Measurements from ENCODE around the gene INSR.
"Not testable (repeated sequence)": the region's sequence is repeated elsewhere in the genome, so short reads cannot be mapped to it uniquely, and the experiment has no call there.

Gene INSR

DNA sequence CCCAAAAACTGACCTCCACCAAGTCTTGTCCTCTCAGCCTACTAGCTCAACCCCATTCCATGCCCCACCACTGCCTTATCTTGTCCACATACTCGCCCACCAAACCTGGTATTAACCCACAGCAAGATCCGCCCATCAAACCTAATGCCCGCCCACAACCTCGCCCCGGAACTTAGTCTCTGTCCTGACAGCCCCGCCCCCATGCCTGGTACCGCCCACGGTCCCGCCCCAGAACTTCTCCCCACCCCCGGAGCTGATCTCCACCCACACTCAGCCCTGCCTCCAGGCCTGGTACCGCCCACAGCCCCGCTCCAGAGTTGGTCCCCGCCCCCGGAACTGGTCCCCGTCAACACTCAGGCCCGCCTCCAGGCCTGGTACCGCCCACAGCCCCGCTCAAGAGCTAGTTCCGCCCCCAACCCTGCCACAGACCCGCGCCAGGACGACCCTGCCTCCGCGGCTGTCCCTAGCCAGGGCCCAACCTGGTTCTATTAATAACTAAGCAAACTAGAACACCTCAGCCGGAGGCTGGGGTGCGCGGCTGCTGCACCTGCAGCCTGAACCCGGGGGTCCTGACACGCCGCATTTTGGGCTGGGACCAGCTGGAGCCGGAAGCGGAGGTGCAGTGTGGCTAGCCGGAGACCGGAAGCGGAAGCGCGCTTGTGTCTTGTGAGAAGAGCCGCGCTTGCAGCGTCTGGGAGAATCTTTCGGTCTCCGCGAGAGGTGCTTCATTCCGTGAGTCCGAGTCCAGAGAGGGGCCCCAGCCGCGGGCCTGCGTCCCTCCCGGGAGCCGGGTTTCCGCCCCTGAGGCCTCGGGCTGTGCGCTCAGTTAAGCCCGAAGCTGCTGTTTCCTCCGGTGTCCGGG, 224.9 kb downstream of the INSR start, which contains the start of gene ZNF557:
TSS of gene ZNF557 (plus strand) at position 662 of the 862 bp plus-strand sequence. CDS start 5,372 bp downstream, outside the sequence.
- H3K27ac ChIP-seq (ENCODE audit: low read depth, low read length), result peak within 1 kb of the TSS; percentile 79
- H3K9ac ChIP-seq (ENCODE audit: low read length), result peak within 1 kb of the TSS; percentile 83
- H3K4me1 ChIP-seq (ENCODE audit: control insufficient read depth, insufficient read depth, low read length), result peaks cover 5% of the 10 kb centered on the region
- peaks cover 11% of the 10 kb centered on the region for H3K36me3 ChIP-seq (ENCODE audit: control insufficient read depth, insufficient read depth, low read length)
- peak within 1 kb of the TSS; percentile 87 for H3K4me3 ChIP-seq (ENCODE audit: low read length)
- H3K27me3 ChIP-seq (ENCODE audit: control insufficient read depth, insufficient read depth, low read length), result no peaks in the 10 kb centered on the region

DNA sequence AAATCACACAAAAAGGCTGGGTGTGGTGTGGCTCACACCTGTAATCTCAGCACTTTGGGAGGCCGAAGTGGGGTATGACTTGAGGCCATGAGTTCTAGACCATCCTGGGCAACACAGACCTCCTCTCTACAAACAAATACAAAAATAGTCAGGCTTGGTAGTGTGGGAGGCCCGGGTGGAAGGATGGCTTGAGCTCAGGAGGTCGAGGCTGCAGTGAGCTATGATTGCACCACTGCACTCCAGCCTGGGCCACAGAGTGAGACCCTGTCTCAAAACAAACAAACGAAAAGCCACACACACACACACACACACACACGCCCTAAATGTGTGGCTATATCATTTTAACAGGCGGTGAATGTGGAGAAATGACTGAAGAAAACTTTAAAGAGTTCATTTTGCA, 225.6 kb downstream of the INSR start:
- Histone ChIP-seq H3K4me1 (ENCODE audit: control insufficient read depth, insufficient read depth, low read length) (peaks cover 5% of the 10 kb centered on the region), H3K4me3 (ENCODE audit: low read length) (no peak overlapping the region), H3K27ac (ENCODE audit: low read depth, low read length) (no peak overlapping the region), H3K36me3 (ENCODE audit: control insufficient read depth, insufficient read depth, low read length) (peaks cover 10% of the 10 kb centered on the region), H3K9ac (ENCODE audit: low read length) (no peak overlapping the region), H3K27me3 (ENCODE audit: control insufficient read depth, insufficient read depth, low read length) (no peaks in the 10 kb centered on the region)

DNA sequence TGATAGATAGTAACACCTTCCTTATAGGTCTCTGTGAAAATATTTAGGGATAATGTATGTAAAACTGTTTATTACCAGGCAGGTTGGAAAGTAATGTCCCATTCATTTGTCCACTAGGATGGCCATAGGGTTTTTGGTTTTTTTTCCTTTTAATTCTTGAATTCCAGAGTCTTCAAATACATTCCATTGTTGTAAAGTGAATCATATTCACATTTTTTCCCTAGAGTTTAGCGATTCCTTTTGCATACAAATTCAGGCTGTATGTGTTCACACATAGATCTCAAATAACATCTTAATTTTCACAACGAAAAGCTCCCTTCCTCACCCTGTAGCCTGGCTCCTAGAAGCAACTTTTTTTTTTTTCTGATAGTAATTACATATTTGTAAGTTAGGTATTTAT, 226.5 kb downstream of the INSR start:
- Histone ChIP-seq H3K27ac (ENCODE audit: low read depth, low read length) (no peak overlapping the region), H3K27me3 (ENCODE audit: control insufficient read depth, insufficient read depth, low read length) (no peaks in the 10 kb centered on the region), H3K4me3 (ENCODE audit: low read length) (no peak overlapping the region), H3K36me3 (ENCODE audit: control insufficient read depth, insufficient read depth, low read length) (peaks cover 6% of the 10 kb centered on the region), H3K4me1 (ENCODE audit: control insufficient read depth, insufficient read depth, low read length) (peaks cover 5% of the 10 kb centered on the region), H3K9ac (ENCODE audit: low read length) (no peak overlapping the region)

DNA sequence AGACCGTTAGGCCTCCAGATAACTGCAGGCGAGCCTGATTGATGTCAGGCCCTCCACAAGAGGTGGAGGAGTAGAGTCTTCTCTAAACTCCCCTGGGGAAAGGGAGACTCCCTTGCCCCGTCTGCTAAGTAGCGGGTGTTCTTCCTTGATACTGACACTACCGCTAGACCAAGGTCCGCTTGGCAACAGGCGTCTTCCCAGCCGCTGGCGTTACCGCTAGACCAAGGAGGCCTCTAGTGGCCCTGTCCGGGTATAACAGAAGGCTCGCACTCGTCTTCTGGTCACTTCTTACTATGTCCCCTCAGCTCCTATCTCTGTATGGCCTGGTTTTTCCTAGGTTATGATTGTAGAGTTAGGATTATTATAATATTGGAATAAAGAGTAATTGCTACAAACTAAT, 227.1 kb downstream of the INSR start:
- not testable (repeated sequence) for H3K4me3 ChIP-seq (ENCODE audit: low read length); H3K4me1 ChIP-seq (ENCODE audit: control insufficient read depth, insufficient read depth, low read length); H3K36me3 ChIP-seq (ENCODE audit: control insufficient read depth, insufficient read depth, low read length); H3K9ac ChIP-seq (ENCODE audit: low read length); H3K27ac ChIP-seq (ENCODE audit: low read depth, low read length); H3K27me3 ChIP-seq (ENCODE audit: control insufficient read depth, insufficient read depth, low read length)

DNA sequence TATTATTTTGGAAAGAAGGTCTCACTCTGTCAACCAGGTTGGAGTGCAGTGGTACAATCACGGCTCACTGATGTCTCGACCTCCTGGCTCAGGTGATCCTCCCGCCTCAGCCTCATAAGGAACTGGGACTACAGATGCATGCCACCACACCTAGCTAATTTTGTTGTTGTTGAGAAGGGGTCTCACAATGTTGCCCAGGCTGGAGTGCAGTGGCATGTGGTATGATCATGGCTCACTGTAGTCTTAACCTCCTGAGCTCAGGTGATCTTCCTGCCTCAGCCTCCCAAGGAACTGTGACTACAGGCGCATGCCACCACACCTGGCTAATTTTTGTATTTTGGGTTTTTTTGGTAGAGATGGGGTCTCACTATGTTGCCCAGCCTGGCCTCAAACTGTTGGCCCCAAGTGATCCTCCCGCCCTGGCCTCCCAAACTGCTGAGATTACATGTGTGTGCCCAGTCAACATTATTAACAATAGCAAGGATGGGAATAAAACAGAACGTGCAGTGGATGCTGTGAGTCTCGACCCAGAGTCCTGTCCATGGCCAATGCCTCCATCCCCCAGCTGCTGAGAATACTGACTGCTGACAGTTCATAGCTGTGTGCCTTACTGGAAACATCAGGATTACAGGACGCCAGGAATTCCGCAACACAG, 230.3 kb downstream of the INSR start:
- H3K9ac ChIP-seq (ENCODE audit: low read length), result no peak overlapping the region
- H3K36me3 ChIP-seq (ENCODE audit: control insufficient read depth, insufficient read depth, low read length), result no peaks in the 10 kb centered on the region
- no peaks in the 10 kb centered on the region for H3K27me3 ChIP-seq (ENCODE audit: control insufficient read depth, insufficient read depth, low read length)
- no peak overlapping the region for H3K27ac ChIP-seq (ENCODE audit: low read depth, low read length)
- no peak overlapping the region for H3K4me3 ChIP-seq (ENCODE audit: low read length)
- H3K4me1 ChIP-seq (ENCODE audit: control insufficient read depth, insufficient read depth, low read length), result no peaks in the 10 kb centered on the region

DNA sequence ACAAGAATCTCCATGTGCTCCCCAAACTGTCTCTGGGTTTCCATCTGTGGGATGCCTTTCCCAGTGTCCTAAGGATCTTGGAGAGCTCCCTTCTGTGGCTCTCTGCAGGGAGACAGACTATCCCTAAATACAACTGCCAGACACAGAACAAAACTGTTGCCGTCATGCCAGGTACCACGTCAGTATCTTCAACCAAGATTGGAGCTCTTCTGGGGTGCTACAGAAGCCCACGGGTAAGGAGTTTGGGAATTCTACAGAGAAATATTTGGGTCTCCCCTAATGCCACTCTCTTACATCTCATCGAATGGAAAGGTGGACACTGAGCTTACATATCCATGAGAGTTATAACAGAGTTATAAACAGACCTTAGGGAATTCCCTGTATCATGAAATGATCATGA, 230.9 kb downstream of the INSR start:
- no peak overlapping the region for H3K9ac ChIP-seq (ENCODE audit: low read length)
- no peaks in the 10 kb centered on the region for H3K27me3 ChIP-seq (ENCODE audit: control insufficient read depth, insufficient read depth, low read length)
- no peak overlapping the region for H3K4me3 ChIP-seq (ENCODE audit: low read length)
- no peaks in the 10 kb centered on the region for H3K4me1 ChIP-seq (ENCODE audit: control insufficient read depth, insufficient read depth, low read length)
- H3K27ac ChIP-seq (ENCODE audit: low read depth, low read length), result no peak overlapping the region
- H3K36me3 ChIP-seq (ENCODE audit: control insufficient read depth, insufficient read depth, low read length), result no peaks in the 10 kb centered on the region
